ENCODE data around the gene LCN12. TPM values are rescaled to one million over a fixed set of nuclear protein-coding genes. Genes with fewer than 3 reads are reported as not detected.

Gene LCN12
- total RNA-seq, 4 donors from 2014 or later: 5.4 to 43.2 (median 10.3) TPM; not detected in 1

GRCh38 chr9:136990242-136990911 lies 38.3 kb downstream of the LCN12 start:
- peaks cover 0 to 6% of the 10 kb centered on the region in 2 donors for H3K4me1 ChIP-seq
- H3K27me3 ChIP-seq: peaks cover 0 to 12% of the 10 kb centered on the region in 2 donors
- DNase-seq: no peak
- intact Hi-C loops (cut with DNase I; ENCODE audit: low total_unique reads): no loop called here
- no peak overlapping the region for H3K27ac ChIP-seq
- no peak overlapping the region for H3K4me3 ChIP-seq
- H3K9me3 ChIP-seq: no peaks in the 10 kb centered on the region
- TF ChIP-seq POLR2A (IDR thresholded peaks at IDR 0.05) (no peak), CTCF (IDR thresholded peaks at IDR 0.05) (no peak)
- H3K36me3 ChIP-seq: no peaks in the 10 kb centered on the region

GRCh38 chr9:136991993-136992818 lies 40.1 kb downstream of the LCN12 start, which contains the start of gene PAXX:
Gene PAXX, plus strand, starts transcription at chr9:136992422. Its CDS starts 22 bp downstream, at chr9:136992444.
- DNase-seq: peak; percentile 89 to 91
- peak within 1 kb of the TSS; percentile 46 to 88 for H3K4me3 ChIP-seq
- H3K27ac ChIP-seq: peak within 1 kb of the TSS; percentile 83 to 91
- intact Hi-C loops (cut with DNase I; ENCODE audit: low total_unique reads): no loop called here
- H3K27me3 ChIP-seq: no peaks in the 10 kb centered on the region
- TF ChIP-seq POLR2A (IDR thresholded peaks at IDR 0.05) (peak in 1 of 2 donors; percentile 35), CTCF (IDR thresholded peaks at IDR 0.05) (peak in 1 of 4 experiments; percentile 2)
- H3K36me3 ChIP-seq: no peaks in the 10 kb centered on the region
- H3K4me1 ChIP-seq: peaks cover 0 to 19% of the 10 kb centered on the region in 2 donors
- H3K9me3 ChIP-seq: no peaks in the 10 kb centered on the region

GRCh38 chr9:136992819-136993369 lies 40.8 kb downstream of the LCN12 start:
- intact Hi-C loops (cut with DNase I; ENCODE audit: low total_unique reads): no loop called here
- TF ChIP-seq CTCF (IDR thresholded peaks at IDR 0.05) (no peak), POLR2A (IDR thresholded peaks at IDR 0.05) (no peak)
- H3K4me1 ChIP-seq: peaks cover 0 to 19% of the 10 kb centered on the region in 2 donors

GRCh38 chr9:136994180-136994887 lies 42.3 kb downstream of the LCN12 start:
- Histone ChIP-seq H3K27me3 (no peaks in the 10 kb centered on the region), H3K9me3 (no peaks in the 10 kb centered on the region), H3K4me3 (no peak overlapping the region), H3K36me3 (no peaks in the 10 kb centered on the region), H3K4me1 (peaks cover 0 to 19% of the 10 kb centered on the region in 2 donors), H3K27ac (no peak overlapping the region)
- no peak for TF ChIP-seq POLR2A (IDR thresholded peaks at IDR 0.05)
- TF ChIP-seq CTCF (IDR thresholded peaks at IDR 0.05): no peak
- intact Hi-C loops (cut with DNase I; ENCODE audit: low total_unique reads): no loop called here
- no peak for DNase-seq

More at GRCh38 chr9:136992819-136993369, 40.8 kb downstream of the LCN12 start:
- Histone ChIP-seq H3K36me3 (no peaks in the 10 kb centered on the region), H3K4me3 (peak overlapping the region; percentile 46 to 88), H3K9me3 (no peaks in the 10 kb centered on the region), H3K27ac (peak overlapping the region; percentile 36 to 59), H3K27me3 (no peaks in the 10 kb centered on the region)
- no peak for DNase-seq
